HUES48 (cell line): ENCODE results near the gene RARB.

Source experiments
- H3K27ac ChIP-seq: one replicate; pipeline ENCODE4 v1.7.0; 2013; ENCODE audit warnings: low read depth, low read length, inconsistent platforms
- H3K27me3 ChIP-seq: 2 replicates; pipeline ENCODE4 v1.6.1; 2013; ENCODE audit warnings: mild to moderate bottlenecking, low read length; ENCODE audit not compliant: control insufficient read depth, insufficient read depth
- H3K36me3 ChIP-seq: 2 replicates; pipeline ENCODE4 v1.6.1; 2013; ENCODE audit warnings: low read length; ENCODE audit not compliant: control insufficient read depth, insufficient read depth
- H3K4me1 ChIP-seq: 2 replicates; pipeline ENCODE4 v1.6.1; 2013; ENCODE audit warnings: mild to moderate bottlenecking, low read length; ENCODE audit not compliant: control insufficient read depth, insufficient read depth
- H3K4me3 ChIP-seq: 2 replicates; pipeline ENCODE4 v1.5.1; 2013; ENCODE audit warnings: mild to moderate bottlenecking, low read depth, low read length
- H3K9ac ChIP-seq: 2 replicates; pipeline ENCODE4 v1.6.1; 2013; ENCODE audit warnings: mild to moderate bottlenecking, low read depth, low read length, moderate library complexity
- H3K9me3 ChIP-seq: 2 replicates; pipeline ENCODE4 v1.6.1; 2013; ENCODE audit warnings: low read length; ENCODE audit not compliant: control insufficient read depth, insufficient read depth

RARB gene

GRCh38 chr3:25421747-25422146, 6.3 kb upstream of the RARB start:
- H3K4me1 ChIP-seq = peaks cover 57% of the 10 kb centered on the region
- H3K36me3 ChIP-seq = no peaks in the 10 kb centered on the region
- no peak overlapping the region for H3K4me3 ChIP-seq
- H3K27me3 ChIP-seq = no peaks in the 10 kb centered on the region
- no peak overlapping the region for H3K27ac ChIP-seq
- H3K9me3 ChIP-seq = peaks cover 9% of the 10 kb centered on the region
- no peak overlapping the region for H3K9ac ChIP-seq

- peak overlapping the region; percentile 28 for H3K27ac ChIP-seq
These were observed 4.1 kb upstream of the RARB start for GRCh38 chr3:25423780-25424588.

DNA sequence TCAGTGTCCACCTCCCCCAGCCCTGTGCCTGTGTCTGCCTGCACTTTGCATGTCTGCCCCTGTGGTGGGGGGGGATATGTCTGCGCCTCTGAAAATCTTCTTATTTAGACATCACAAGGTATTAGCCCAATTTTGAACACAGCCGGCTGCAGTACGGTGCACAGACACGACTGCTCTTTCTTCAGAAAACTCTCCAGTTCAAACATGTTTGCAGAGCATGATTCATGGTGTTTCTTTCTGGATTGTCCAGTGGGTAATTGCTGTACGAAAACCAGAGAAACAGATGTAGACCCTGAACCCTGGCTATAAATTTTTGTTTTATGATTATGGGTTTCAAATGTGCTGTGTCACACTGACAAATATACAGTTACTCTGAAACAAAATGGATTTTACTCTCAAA, 3.4 kb upstream of the RARB start:
- H3K27ac ChIP-seq = no peak overlapping the region
- H3K36me3 ChIP-seq = no peaks in the 10 kb centered on the region
- H3K9ac ChIP-seq = no peak overlapping the region; the same call in 1 of the 2 replicates
- H3K27me3 ChIP-seq = peaks cover 17% of the 10 kb centered on the region
- no peak overlapping the region for H3K4me3 ChIP-seq
- H3K4me1 ChIP-seq = peaks cover 69% of the 10 kb centered on the region
- H3K9me3 ChIP-seq = no peaks in the 10 kb centered on the region

More at GRCh38 chr3:25423780-25424588, 4.1 kb upstream of the RARB start:
- Histone ChIP-seq H3K9me3 (no peaks in the 10 kb centered on the region), H3K9ac (no peak overlapping the region; the same call in 1 of the 2 replicates), H3K36me3 (no peaks in the 10 kb centered on the region), H3K4me1 (peaks cover 70% of the 10 kb centered on the region), H3K4me3 (no peak overlapping the region), H3K27me3 (peaks cover 14% of the 10 kb centered on the region)

- H3K36me3 ChIP-seq = no peaks in the 10 kb centered on the region
- H3K4me1 ChIP-seq = peaks cover 68% of the 10 kb centered on the region
- no peaks in the 10 kb centered on the region for H3K9me3 ChIP-seq
- H3K27me3 ChIP-seq = peaks cover 17% of the 10 kb centered on the region
- peak overlapping the region; percentile 14 for H3K27ac ChIP-seq
- no peak overlapping the region for H3K4me3 ChIP-seq
- H3K9ac ChIP-seq = no peak overlapping the region
These were observed 1.7 kb upstream of the RARB start for GRCh38 chr3:25426408-25426807.

- H3K36me3 ChIP-seq = no peaks in the 10 kb centered on the region
- peaks cover 75% of the 10 kb centered on the region for H3K4me1 ChIP-seq
- no peaks in the 10 kb centered on the region for H3K9me3 ChIP-seq
- peak overlapping the region; percentile 60 for H3K4me3 ChIP-seq
- H3K9ac ChIP-seq = no peak overlapping the region
- H3K27me3 ChIP-seq = peaks cover 17% of the 10 kb centered on the region
- H3K27ac ChIP-seq = peak overlapping the region; percentile 63
These were observed 908 bp upstream of the RARB start for GRCh38 chr3:25427155-25427554.

- Histone ChIP-seq H3K9me3 (no peaks in the 10 kb centered on the region), H3K9ac (no peak overlapping the region), H3K27me3 (peaks cover 17% of the 10 kb centered on the region), H3K36me3 (no peaks in the 10 kb centered on the region), H3K4me1 (peaks cover 79% of the 10 kb centered on the region), H3K4me3 (peak overlapping the region; percentile 60), H3K27ac (peak overlapping the region; percentile 63)
These were observed 511 bp upstream of the RARB start for GRCh38 chr3:25427563-25427941.

DNA sequence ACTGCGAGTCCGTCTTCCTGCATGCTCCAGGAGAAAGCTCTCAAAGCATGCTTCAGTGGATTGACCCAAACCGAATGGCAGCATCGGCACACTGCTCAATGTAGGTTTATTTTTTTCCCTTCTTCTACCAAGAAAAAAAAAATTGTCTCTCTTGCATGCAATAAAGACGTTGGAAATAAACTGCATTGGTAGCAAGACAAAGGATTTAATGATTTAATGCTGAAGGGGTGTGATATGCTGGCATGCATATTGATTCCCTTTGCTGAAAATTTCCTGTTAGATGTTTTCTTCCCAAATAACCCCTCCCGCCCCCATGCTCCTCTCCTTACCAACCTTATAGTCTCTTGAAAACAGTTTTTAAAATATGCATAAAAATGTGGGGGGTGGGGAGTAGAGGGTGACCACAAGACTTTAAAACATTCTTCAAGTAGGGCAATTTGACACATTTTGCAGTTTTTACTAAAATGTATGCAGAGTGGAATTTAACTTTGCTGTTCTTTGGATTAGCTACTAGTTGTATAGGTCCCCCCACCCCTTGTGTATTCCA, 799 bp downstream of the RARB start:
- Histone ChIP-seq H3K9me3 (no peaks in the 10 kb centered on the region), H3K4me3 (peak overlapping the region; percentile 60), H3K9ac (no peak overlapping the region), H3K4me1 (peaks cover 79% of the 10 kb centered on the region), H3K27ac (peak overlapping the region; percentile 44), H3K36me3 (no peaks in the 10 kb centered on the region), H3K27me3 (peaks cover 17% of the 10 kb centered on the region)

DNA sequence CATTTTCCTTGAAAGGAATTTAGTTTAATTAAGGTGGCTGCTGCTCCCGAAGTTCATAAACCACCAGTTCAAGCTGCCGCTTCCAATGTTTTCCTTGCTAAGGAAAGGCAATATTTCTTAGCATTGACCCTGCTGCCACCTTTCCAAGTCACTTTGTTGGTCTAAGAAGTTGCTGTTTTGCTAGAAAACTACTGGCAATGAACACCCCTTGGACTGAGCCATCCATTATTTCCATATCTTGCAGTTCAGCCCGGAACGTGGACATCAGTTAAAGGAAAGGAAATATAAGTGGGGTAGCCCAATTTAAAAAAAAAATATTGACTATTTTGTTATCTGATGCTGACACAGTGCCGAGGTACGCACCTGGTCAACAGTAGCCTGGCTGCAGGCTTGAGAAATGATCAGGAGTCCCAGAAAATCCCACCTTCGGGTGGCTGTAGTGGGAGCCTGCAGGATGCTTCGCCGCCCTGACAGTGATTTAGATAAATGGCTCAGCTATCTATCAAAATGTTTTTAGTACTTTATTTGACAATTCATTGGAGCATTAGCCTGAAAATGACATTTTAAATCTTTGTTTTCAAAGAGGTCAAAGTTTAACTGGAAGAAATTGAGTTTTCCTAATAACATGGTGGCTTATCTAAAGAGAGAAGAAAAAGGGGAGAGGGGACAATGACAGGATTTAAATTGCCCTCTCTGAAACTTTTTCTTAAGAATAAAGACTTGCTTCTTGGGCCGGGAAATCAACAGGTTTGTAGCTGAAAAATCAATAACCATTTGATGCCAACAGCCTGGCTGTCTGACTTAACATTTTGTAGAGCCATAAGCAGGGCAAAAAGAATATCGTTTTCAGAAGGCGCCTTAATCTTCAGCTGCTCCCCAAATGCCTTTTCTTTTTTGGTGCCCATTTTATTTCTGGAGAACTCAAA, 1.6 kb downstream of the RARB start:
- Histone ChIP-seq H3K4me3 (peak overlapping the region; percentile 60), H3K4me1 (peaks cover 72% of the 10 kb centered on the region), H3K9ac (no peak overlapping the region), H3K27me3 (peaks cover 17% of the 10 kb centered on the region), H3K9me3 (no peaks in the 10 kb centered on the region), H3K36me3 (no peaks in the 10 kb centered on the region), H3K27ac (peak overlapping the region; percentile 52)

GRCh38 chr3:25430287-25430934, 2.3 kb downstream of the RARB start:
- Histone ChIP-seq H3K9ac (no peak overlapping the region), H3K36me3 (no peaks in the 10 kb centered on the region), H3K4me3 (no peak overlapping the region; the same call in 1 of the 2 replicates), H3K27ac (peak overlapping the region; percentile 52), H3K4me1 (peaks cover 64% of the 10 kb centered on the region), H3K9me3 (no peaks in the 10 kb centered on the region), H3K27me3 (peaks cover 17% of the 10 kb centered on the region)

- Histone ChIP-seq H3K36me3 (no peaks in the 10 kb centered on the region), H3K27me3 (peaks cover 17% of the 10 kb centered on the region), H3K9ac (no peak overlapping the region), H3K4me1 (peaks cover 60% of the 10 kb centered on the region), H3K27ac (no peak overlapping the region), H3K4me3 (no peak overlapping the region), H3K9me3 (no peaks in the 10 kb centered on the region)
These were observed 3.1 kb downstream of the RARB start for GRCh38 chr3:25430935-25431770.
